ENCODE results near the gene PPP2R2B.

PPP2R2B gene

DNA sequence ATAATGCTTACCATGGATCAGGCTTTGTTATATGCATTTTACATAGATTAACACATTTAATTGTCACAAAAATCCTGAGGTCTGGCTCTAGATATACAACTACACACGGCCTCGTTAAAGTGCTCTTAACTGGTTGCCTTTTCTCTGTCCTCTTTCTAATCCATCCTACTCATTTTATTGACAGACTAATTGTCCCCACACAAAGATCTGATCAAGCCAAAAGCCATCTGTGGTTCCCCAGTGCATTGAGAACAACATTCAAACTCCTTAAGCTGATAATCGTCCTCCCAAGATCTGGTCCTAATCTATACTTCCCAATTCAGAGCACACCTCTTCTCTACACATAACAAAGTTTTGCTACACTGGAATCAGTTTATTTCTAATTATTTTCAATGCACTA lies 23.9 kb upstream of the PPP2R2B start:
- H3K14ac ChIP-seq (ENCODE audit: low read length in 2 of 2): no peak overlapping the region
- no peak overlapping the region for H3K9ac ChIP-seq (ENCODE audit: low read length)
- no peak overlapping the region for H2BK12ac ChIP-seq (ENCODE audit: low read length in 2 of 2)
- no peak overlapping the region for H2BK15ac ChIP-seq (ENCODE audit: low read depth, poor library complexity, severe bottlenecking)
- DNase-seq: no peak
- no peak overlapping the region for H2BK5ac ChIP-seq (ENCODE audit: low read depth, low read length, poor library complexity, severe bottlenecking)
- H3K4me3 ChIP-seq (ENCODE audit: insufficient read depth in 1 of 2, low read depth in 1 of 2, low read length in 2 of 2): no peak overlapping the region
- no peak overlapping the region for H4K91ac ChIP-seq (ENCODE audit: low read length)
- H2AK5ac ChIP-seq (ENCODE audit: low read length, severe bottlenecking): no peak overlapping the region
- no peaks in the 10 kb centered on the region for H3K79me1 ChIP-seq (replicated peaks; ENCODE audit: low read length, poor library complexity, severe bottlenecking)
- H3K9me3 ChIP-seq (ENCODE audit: control insufficient read depth, low read length): no peaks in the 10 kb centered on the region
- H2BK120ac ChIP-seq (ENCODE audit: low read depth, low read length): no peak overlapping the region
- no peak overlapping the region for H3K18ac ChIP-seq (ENCODE audit: low read depth in 1 of 2, low read length in 2 of 2)
- 86% methylated on average over 3 of the region's 3 CpGs for WGBS
- H3K4me2 ChIP-seq (ENCODE audit: low read length, poor library complexity, severe bottlenecking): no peak overlapping the region
- no peak overlapping the region for H2AFZ ChIP-seq (ENCODE audit: low read depth, low read length)
- no peak overlapping the region for H4K8ac ChIP-seq (ENCODE audit: low read length)
- no peak overlapping the region for H3K27ac ChIP-seq (ENCODE audit: low read length, poor library complexity, severe bottlenecking)
- no peak overlapping the region for H3K4ac ChIP-seq (ENCODE audit: low read depth in 1 of 2, low read length in 2 of 2)
- no peaks in the 10 kb centered on the region for H3K4me1 ChIP-seq (ENCODE audit: control insufficient read depth, insufficient read depth, low read depth, low read length)
- no peaks in the 10 kb centered on the region for H3K27me3 ChIP-seq (ENCODE audit: control insufficient read depth in 1 of 2, insufficient read depth in 1 of 2, low read length in 2 of 2)
- H3K23ac ChIP-seq (ENCODE audit: low read length in 2 of 2): no peak overlapping the region
- H3K36me3 ChIP-seq (ENCODE audit: control insufficient read depth in 1 of 2, insufficient read depth in 2 of 2, low read depth in 1 of 2, low read length in 2 of 2): no peaks in the 10 kb centered on the region

DNA sequence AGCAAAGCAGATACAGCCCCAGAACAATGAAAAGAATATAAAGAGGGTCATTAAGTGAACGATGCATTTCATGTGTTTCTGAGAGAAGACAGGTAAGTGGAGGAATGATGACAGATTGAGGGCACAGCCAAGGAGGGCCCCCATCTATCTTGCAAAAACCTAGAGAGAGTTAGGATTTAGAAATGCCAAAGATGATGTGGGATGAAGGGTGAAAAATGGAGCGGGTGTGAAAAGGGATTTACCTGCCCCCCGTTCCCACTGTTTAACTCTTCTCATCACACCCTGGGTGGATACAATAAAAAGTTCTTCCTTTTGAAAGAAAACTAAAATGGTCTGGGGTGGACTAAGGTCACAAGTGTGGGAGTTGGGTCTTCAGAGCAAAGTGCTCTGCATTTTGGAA lies 18.5 kb upstream of the PPP2R2B start:
- Histone ChIP-seq H3K27me3 (ENCODE audit: control insufficient read depth in 1 of 2, insufficient read depth in 1 of 2, low read length in 2 of 2) (no peaks in the 10 kb centered on the region), H3K4me1 (ENCODE audit: control insufficient read depth, insufficient read depth, low read depth, low read length) (no peaks in the 10 kb centered on the region), H2BK12ac (ENCODE audit: low read length in 2 of 2) (no peak overlapping the region), H2BK120ac (ENCODE audit: low read depth, low read length) (no peak overlapping the region), H3K14ac (ENCODE audit: low read length in 2 of 2) (no peak overlapping the region), H2BK5ac (ENCODE audit: low read depth, low read length, poor library complexity, severe bottlenecking) (no peak overlapping the region), H3K36me3 (ENCODE audit: control insufficient read depth in 1 of 2, insufficient read depth in 2 of 2, low read depth in 1 of 2, low read length in 2 of 2) (no peaks in the 10 kb centered on the region), H3K4ac (ENCODE audit: low read depth in 1 of 2, low read length in 2 of 2) (no peak overlapping the region), H2AK5ac (ENCODE audit: low read length, severe bottlenecking) (no peak overlapping the region), H3K9ac (ENCODE audit: low read length) (no peak overlapping the region), H3K27ac (ENCODE audit: low read length, poor library complexity, severe bottlenecking) (no peak overlapping the region), H4K91ac (ENCODE audit: low read length) (no peak overlapping the region), H4K8ac (ENCODE audit: low read length) (no peak overlapping the region), H3K4me3 (ENCODE audit: insufficient read depth in 1 of 2, low read depth in 1 of 2, low read length in 2 of 2) (no peak overlapping the region), H3K18ac (ENCODE audit: low read depth in 1 of 2, low read length in 2 of 2) (no peak overlapping the region), H3K23ac (ENCODE audit: low read length in 2 of 2) (no peak overlapping the region), H3K4me2 (ENCODE audit: low read length, poor library complexity, severe bottlenecking) (no peak overlapping the region), H3K79me1 (replicated peaks; ENCODE audit: low read length, poor library complexity, severe bottlenecking) (no peaks in the 10 kb centered on the region), H2AFZ (ENCODE audit: low read depth, low read length) (no peak overlapping the region), H3K9me3 (ENCODE audit: control insufficient read depth, low read length) (no peaks in the 10 kb centered on the region), H2BK15ac (ENCODE audit: low read depth, poor library complexity, severe bottlenecking) (no peak overlapping the region)
- 85% methylated on average over 1 of the region's 3 CpGs for WGBS
- DNase-seq: no peak

DNA sequence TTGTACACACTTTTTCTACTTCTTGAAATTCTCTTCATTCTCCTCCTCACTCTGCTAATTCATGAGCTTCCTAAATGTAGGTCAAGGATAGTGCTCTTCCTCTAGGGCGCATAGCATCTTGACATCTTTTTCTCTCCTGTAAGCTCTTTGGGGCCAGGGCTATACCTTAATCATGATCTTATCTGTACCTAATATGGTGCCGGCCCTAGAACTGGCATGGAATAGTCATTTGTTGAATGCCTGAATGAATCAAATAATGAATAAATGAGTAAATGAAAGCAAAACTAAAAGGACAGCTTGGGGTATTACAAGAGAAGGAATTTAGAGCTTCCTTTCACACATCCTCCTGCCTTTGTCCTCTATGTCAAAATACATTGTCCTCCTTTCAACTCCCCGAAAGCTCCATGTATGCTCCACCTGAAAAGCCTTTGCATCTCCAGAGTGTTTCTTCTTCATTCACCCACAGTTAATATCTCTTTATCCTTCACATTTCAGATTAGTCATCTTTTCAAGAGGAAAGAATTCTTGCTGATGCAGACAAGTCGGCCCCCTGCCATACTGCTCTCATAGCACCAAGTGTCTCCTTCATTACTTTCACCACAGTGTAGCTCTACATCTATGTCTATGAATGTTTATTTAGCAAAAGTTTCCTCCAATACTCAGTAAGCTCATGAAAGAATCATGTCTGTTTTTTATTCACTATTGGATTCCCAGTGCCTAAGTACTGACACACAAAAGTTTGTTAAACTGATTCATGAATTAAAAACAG lies 16.4 kb upstream of the PPP2R2B start:
- H3K18ac ChIP-seq (ENCODE audit: low read depth in 1 of 2, low read length in 2 of 2): no peak overlapping the region
- H4K8ac ChIP-seq (ENCODE audit: low read length): no peak overlapping the region
- no peak overlapping the region for H3K14ac ChIP-seq (ENCODE audit: low read length in 2 of 2)
- no peak for DNase-seq
- no peaks in the 10 kb centered on the region for H3K9me3 ChIP-seq (ENCODE audit: control insufficient read depth, low read length)
- H2BK15ac ChIP-seq (ENCODE audit: low read depth, poor library complexity, severe bottlenecking): no peak overlapping the region
- no peak overlapping the region for H3K23ac ChIP-seq (ENCODE audit: low read length in 2 of 2)
- H2BK120ac ChIP-seq (ENCODE audit: low read depth, low read length): no peak overlapping the region
- no peak overlapping the region for H3K4me3 ChIP-seq (ENCODE audit: insufficient read depth in 1 of 2, low read depth in 1 of 2, low read length in 2 of 2)
- no peak overlapping the region for H2AFZ ChIP-seq (ENCODE audit: low read depth, low read length)
- H2AK5ac ChIP-seq (ENCODE audit: low read length, severe bottlenecking): no peak overlapping the region
- H2BK12ac ChIP-seq (ENCODE audit: low read length in 2 of 2): no peak overlapping the region
- H3K4me1 ChIP-seq (ENCODE audit: control insufficient read depth, insufficient read depth, low read depth, low read length): no peaks in the 10 kb centered on the region
- H3K79me1 ChIP-seq (replicated peaks; ENCODE audit: low read length, poor library complexity, severe bottlenecking): no peaks in the 10 kb centered on the region
- no peak overlapping the region for H3K4ac ChIP-seq (ENCODE audit: low read depth in 1 of 2, low read length in 2 of 2)
- no peak overlapping the region for H3K9ac ChIP-seq (ENCODE audit: low read length)
- H3K36me3 ChIP-seq (ENCODE audit: control insufficient read depth in 1 of 2, insufficient read depth in 2 of 2, low read depth in 1 of 2, low read length in 2 of 2): no peaks in the 10 kb centered on the region
- no peak overlapping the region for H3K27ac ChIP-seq (ENCODE audit: low read length, poor library complexity, severe bottlenecking)
- no peak overlapping the region for H4K91ac ChIP-seq (ENCODE audit: low read length)
- no peak overlapping the region for H3K4me2 ChIP-seq (ENCODE audit: low read length, poor library complexity, severe bottlenecking)
- WGBS: 73% methylated on average over 3 of the region's 4 CpGs
- no peak overlapping the region for H2BK5ac ChIP-seq (ENCODE audit: low read depth, low read length, poor library complexity, severe bottlenecking)
- no peaks in the 10 kb centered on the region for H3K27me3 ChIP-seq (ENCODE audit: control insufficient read depth in 1 of 2, insufficient read depth in 1 of 2, low read length in 2 of 2)

DNA sequence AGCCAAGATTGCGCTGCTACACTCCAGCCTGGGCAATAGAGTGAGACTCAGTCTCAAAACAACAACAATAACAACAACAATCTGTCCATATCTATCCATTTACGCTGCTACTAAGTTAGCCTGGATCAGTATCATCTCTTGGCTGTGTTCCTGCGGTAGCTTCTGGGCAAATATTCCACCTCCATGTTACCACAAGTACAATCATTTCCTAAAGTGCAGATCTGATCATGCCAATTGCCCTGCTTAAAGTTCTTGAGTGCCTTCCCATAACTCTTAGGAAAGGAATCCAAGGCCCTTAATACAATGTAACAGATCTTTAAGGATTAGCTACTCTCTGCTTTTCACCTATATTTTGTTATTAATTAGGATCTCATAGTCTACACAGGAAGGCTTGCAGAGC lies 15.4 kb upstream of the PPP2R2B start:
- 91% methylated on average over 3 of the region's 3 CpGs for WGBS

More for the DNA sequence above, 15.4 kb upstream of the PPP2R2B start:
- Histone ChIP-seq H3K14ac (ENCODE audit: low read length in 2 of 2) (no peak overlapping the region), H3K4me3 (ENCODE audit: insufficient read depth in 1 of 2, low read depth in 1 of 2, low read length in 2 of 2) (no peak overlapping the region), H3K9me3 (ENCODE audit: control insufficient read depth, low read length) (no peaks in the 10 kb centered on the region), H3K4me2 (ENCODE audit: low read length, poor library complexity, severe bottlenecking) (no peak overlapping the region), H4K91ac (ENCODE audit: low read length) (no peak overlapping the region), H3K4me1 (ENCODE audit: control insufficient read depth, insufficient read depth, low read depth, low read length) (no peaks in the 10 kb centered on the region), H3K27me3 (ENCODE audit: control insufficient read depth in 1 of 2, insufficient read depth in 1 of 2, low read length in 2 of 2) (no peaks in the 10 kb centered on the region), H3K79me1 (replicated peaks; ENCODE audit: low read length, poor library complexity, severe bottlenecking) (no peaks in the 10 kb centered on the region), H2AK5ac (ENCODE audit: low read length, severe bottlenecking) (no peak overlapping the region), H2BK12ac (ENCODE audit: low read length in 2 of 2) (no peak overlapping the region), H2BK5ac (ENCODE audit: low read depth, low read length, poor library complexity, severe bottlenecking) (no peak overlapping the region), H3K18ac (ENCODE audit: low read depth in 1 of 2, low read length in 2 of 2) (no peak overlapping the region), H2BK15ac (ENCODE audit: low read depth, poor library complexity, severe bottlenecking) (no peak overlapping the region), H3K9ac (ENCODE audit: low read length) (no peak overlapping the region), H2BK120ac (ENCODE audit: low read depth, low read length) (no peak overlapping the region), H3K23ac (ENCODE audit: low read length in 2 of 2) (no peak overlapping the region), H3K36me3 (ENCODE audit: control insufficient read depth in 1 of 2, insufficient read depth in 2 of 2, low read depth in 1 of 2, low read length in 2 of 2) (no peaks in the 10 kb centered on the region), H4K8ac (ENCODE audit: low read length) (no peak overlapping the region), H3K27ac (ENCODE audit: low read length, poor library complexity, severe bottlenecking) (no peak overlapping the region), H2AFZ (ENCODE audit: low read depth, low read length) (no peak overlapping the region), H3K4ac (ENCODE audit: low read depth in 1 of 2, low read length in 2 of 2) (no peak overlapping the region)
- DNase-seq: no peak

All from mesenchymal stem cell (in vitro differentiated cells and primary cell).